ENCODE measurements around the gene GOLM1.
A peak's percentile ranks its signal among the peaks of the same experiment; 100 is the strongest.
"Not testable (repeated sequence)": the region's sequence is repeated elsewhere in the genome, so short reads cannot be mapped to it uniquely, and the experiment has no call there.

GOLM1 gene

GRCh38 chr9:86082870-86083269 lies 16.5 kb downstream of the GOLM1 start:
- ATAC-seq (no peak), DNase-seq (no peak)

- ATAC-seq (no peak), DNase-seq (no peak)
These were observed 19.4 kb downstream of the GOLM1 start for GRCh38 chr9:86079865-86080469.

GRCh38 chr9:86079421-86079831 lies 19.9 kb downstream of the GOLM1 start:
- no peak for DNase-seq

GRCh38 chr9:86078731-86079130 lies 20.6 kb downstream of the GOLM1 start:
- ATAC-seq (no peak), DNase-seq (no peak)

More at GRCh38 chr9:86079421-86079831, 19.9 kb downstream of the GOLM1 start:
- no peak for ATAC-seq

- DNase-seq, result no peak
- no peak for ATAC-seq
These were observed 22.1 kb downstream of the GOLM1 start for GRCh38 chr9:86077276-86077675.

GRCh38 chr9:86075132-86076109 lies 23.9 kb downstream of the GOLM1 start:
- peak; percentile 60 for DNase-seq
- peak; percentile 51 for ATAC-seq

GRCh38 chr9:86073839-86074238 lies 25.5 kb downstream of the GOLM1 start:
- ATAC-seq, result peak; percentile 79

GRCh38 chr9:86072394-86072877 lies 26.9 kb downstream of the GOLM1 start:
- DNase-seq (no peak), ATAC-seq (no peak)

More at GRCh38 chr9:86073839-86074238, 25.5 kb downstream of the GOLM1 start:
- peak; percentile 30 for DNase-seq

- DNase-seq (no peak), ATAC-seq (no peak)
These were observed 30.0 kb downstream of the GOLM1 start for GRCh38 chr9:86069206-86069869.

- no peak for ATAC-seq
- no peak for DNase-seq
These were observed 35.1 kb downstream of the GOLM1 start for GRCh38 chr9:86064220-86064619.

- ATAC-seq (no peak), DNase-seq (no peak)
These were observed 36.3 kb downstream of the GOLM1 start for GRCh38 chr9:86062845-86063693.

- ATAC-seq (no peak), DNase-seq (no peak)
These were observed 37.2 kb downstream of the GOLM1 start for GRCh38 chr9:86061972-86062739.

GRCh38 chr9:86057491-86057890 lies 41.9 kb downstream of the GOLM1 start:
- ATAC-seq (no peak), DNase-seq (no peak)

- DNase-seq (no peak), ATAC-seq (no peak)
These were observed 44.7 kb downstream of the GOLM1 start for GRCh38 chr9:86054695-86055094.

- no peak for DNase-seq
- no peak for ATAC-seq
These were observed 46.5 kb downstream of the GOLM1 start for GRCh38 chr9:86052556-86053468.

- not testable (repeated sequence) for DNase-seq, ATAC-seq
These were observed 51.2 kb downstream of the GOLM1 start for GRCh38 chr9:86048018-86048742.

GRCh38 chr9:86047361-86047760 lies 52.0 kb downstream of the GOLM1 start:
- ATAC-seq, result no peak
- DNase-seq, result no peak

GRCh38 chr9:86046930-86047341 lies 52.4 kb downstream of the GOLM1 start:
- no peak for DNase-seq
- no peak for ATAC-seq

- ATAC-seq (no peak), DNase-seq (no peak)
These were observed 53.2 kb downstream of the GOLM1 start for GRCh38 chr9:86046071-86046636.
